ENCODE results near the gene DDX23.

The DDX23 gene

GRCh38 chr12:48883305-48884161 lies 31.6 kb upstream of the DDX23 start:
- CTCF ChIA-PET: interaction anchor here (0.7 to 5.9 kb wide), 12 partner anchors 7 to 113 kb away, joined by 3 to 46 read pairs (median 4); partner anchors contain the start of gene FKBP11
- TF ChIP-seq CTCF (IDR thresholded peaks at IDR 0.05; ENCODE audit: control extremely low read depth, extremely low read depth, low read depth, missing control alignments): no peak
- POLR2A ChIA-PET: interaction anchor here (1.2 kb wide), 1 partner anchor 18 kb away, joined by 3 read pairs; no protein-coding TSS in a partner anchor
- DNase-seq (ENCODE audit: extremely low spot score): no peak

- DNase-seq (ENCODE audit: extremely low spot score): no peak
- no peak for TF ChIP-seq CTCF (IDR thresholded peaks at IDR 0.05; ENCODE audit: control extremely low read depth, extremely low read depth, low read depth, missing control alignments)
- ChIA-PET POLR2A (interaction anchor here (1.2 kb wide), 1 partner anchor 18 kb away, joined by 3 read pairs; no protein-coding TSS in a partner anchor), CTCF (interaction anchor here (0.7 to 5.9 kb wide), 7 partner anchors 8 to 105 kb away, joined by 3 to 46 read pairs (median 7); a partner anchor contains a TSS)
Measured at GRCh38 chr12:48882972-48883304, 31.0 kb upstream of the DDX23 start.

- CTCF ChIA-PET: interaction anchor here (1.7 to 5.9 kb wide), 4 partner anchors 9 to 29 kb away, joined by 6 to 46 read pairs (median 12); a partner anchor contains a TSS
- no peak for TF ChIP-seq CTCF (IDR thresholded peaks at IDR 0.05; ENCODE audit: control extremely low read depth, extremely low read depth, low read depth, missing control alignments)
Measured at GRCh38 chr12:48882315-48882687, 30.3 kb upstream of the DDX23 start.

GRCh38 chr12:48881686-48882314 lies 29.8 kb upstream of the DDX23 start:
- DNase-seq (ENCODE audit: extremely low spot score): no peak
- ChIA-PET CTCF (interaction anchor here (0.6 to 5.9 kb wide), 7 partner anchors 8 to 54 kb away, joined by 3 to 46 read pairs (median 6); a partner anchor contains a TSS), POLR2A (interaction anchor here (0.7 kb wide), 1 partner anchor 106 kb away, joined by 5 read pairs; no protein-coding TSS in a partner anchor)
- no peak for TF ChIP-seq CTCF (IDR thresholded peaks at IDR 0.05; ENCODE audit: control extremely low read depth, extremely low read depth, low read depth, missing control alignments)

More at GRCh38 chr12:48882315-48882687, 30.3 kb upstream of the DDX23 start:
- DNase-seq (ENCODE audit: extremely low spot score): no peak
- POLR2A ChIA-PET: interaction anchor here (0.7 to 1.2 kb wide), 2 partner anchors 17 to 106 kb away, joined by 3 to 5 read pairs; no protein-coding TSS in a partner anchor

GRCh38 chr12:48880647-48881046 lies 28.7 kb upstream of the DDX23 start:
- no peak for DNase-seq (ENCODE audit: extremely low spot score)
- ChIA-PET POLR2A (no interaction called here), CTCF (interaction anchor here (1.1 to 5.9 kb wide), 7 partner anchors 10 to 119 kb away, joined by 3 to 46 read pairs (median 4); partner anchors contain the start of gene DDN)
- no peak for TF ChIP-seq CTCF (IDR thresholded peaks at IDR 0.05; ENCODE audit: control extremely low read depth, extremely low read depth, low read depth, missing control alignments)

GRCh38 chr12:48878548-48878947 lies 26.6 kb upstream of the DDX23 start:
- TF ChIP-seq CTCF (IDR thresholded peaks at IDR 0.05; ENCODE audit: control extremely low read depth, extremely low read depth, low read depth, missing control alignments): no peak
- no peak for DNase-seq (ENCODE audit: extremely low spot score)
- CTCF ChIA-PET: interaction anchor here (1.0 to 5.9 kb wide), 4 partner anchors 10 to 26 kb away, joined by 3 to 46 read pairs (median 4); a partner anchor contains a TSS
- POLR2A ChIA-PET: interaction anchor here (1.6 kb wide), 1 partner anchor 13 kb away, joined by 5 read pairs; the partner anchor contains the start of gene RND1

All from GM10248 (cell line).